ENCODE measurements around the gene ELMO3. TPM values are rescaled to one million over a fixed set of nuclear protein-coding genes. Genes with fewer than 3 reads are reported as not detected.

Gene ELMO3
- total and polyA plus RNA-seq, 2 experiments from 2014 or later, result 0.15 to 1.1 TPM

GRCh38 chr16:67247192-67248072 is 48.5 kb downstream of the ELMO3 start, which contains the start of gene FHOD1:
Gene FHOD1 (minus strand): TSS chr16:67247481. CDS start chr16:67247410, 71 bp downstream.
- TF ChIP-seq, protein P1, sequence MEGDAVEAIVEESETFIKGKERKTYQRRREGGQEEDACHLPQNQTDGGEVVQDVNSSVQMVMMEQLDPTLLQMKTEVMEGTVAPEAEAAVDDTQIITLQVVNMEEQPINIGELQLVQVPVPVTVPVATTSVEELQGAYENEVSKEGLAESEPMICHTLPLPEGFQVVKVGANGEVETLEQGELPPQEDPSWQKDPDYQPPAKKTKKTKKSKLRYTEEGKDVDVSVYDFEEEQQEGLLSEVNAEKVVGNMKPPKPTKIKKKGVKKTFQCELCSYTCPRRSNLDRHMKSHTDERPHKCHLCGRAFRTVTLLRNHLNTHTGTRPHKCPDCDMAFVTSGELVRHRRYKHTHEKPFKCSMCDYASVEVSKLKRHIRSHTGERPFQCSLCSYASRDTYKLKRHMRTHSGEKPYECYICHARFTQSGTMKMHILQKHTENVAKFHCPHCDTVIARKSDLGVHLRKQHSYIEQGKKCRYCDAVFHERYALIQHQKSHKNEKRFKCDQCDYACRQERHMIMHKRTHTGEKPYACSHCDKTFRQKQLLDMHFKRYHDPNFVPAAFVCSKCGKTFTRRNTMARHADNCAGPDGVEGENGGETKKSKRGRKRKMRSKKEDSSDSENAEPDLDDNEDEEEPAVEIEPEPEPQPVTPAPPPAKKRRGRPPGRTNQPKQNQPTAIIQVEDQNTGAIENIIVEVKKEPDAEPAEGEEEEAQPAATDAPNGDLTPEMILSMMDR (IDR thresholded peaks at IDR 0.05; ENCODE audit: low read depth, low read length), result no peak
- Histone ChIP-seq H3K9me3 (ENCODE audit: low read depth) (no peaks in the 10 kb centered on the region), H3K27ac (peak within 1 kb of the TSS; percentile 97), H3K27me3 (peaks cover 14% of the 10 kb centered on the region), H3K4me1 (ENCODE audit: low read depth) (peaks cover 5% of the 10 kb centered on the region), H3K4me3 (peak within 1 kb of the TSS; percentile 58), H3K36me3 (no peaks in the 10 kb centered on the region)
- peak; percentile 97 for DNase-seq (ENCODE audit: low read depth in 1 of 2, low spot score in 1 of 2)

- DNase-seq (ENCODE audit: low read depth in 1 of 2, low spot score in 1 of 2), result no peak
- Histone ChIP-seq H3K9me3 (ENCODE audit: low read depth) (no peaks in the 10 kb centered on the region), H3K27ac (no peak overlapping the region), H3K27me3 (peaks cover 14% of the 10 kb centered on the region), H3K4me3 (peak overlapping the region; percentile 58), H3K36me3 (no peaks in the 10 kb centered on the region), H3K4me1 (ENCODE audit: low read depth) (peaks cover 5% of the 10 kb centered on the region)
- TF ChIP-seq, protein P1 (IDR thresholded peaks at IDR 0.05; ENCODE audit: low read depth, low read length), result no peak
These were observed 49.1 kb downstream of the ELMO3 start for GRCh38 chr16:67248073-67248400.

GRCh38 chr16:67248401-67249177 is 49.7 kb downstream of the ELMO3 start, which contains the start of gene SLC9A5:
Gene SLC9A5 (plus strand): TSS chr16:67248979. CDS start chr16:67249015, 36 bp downstream.
- peak in 1 of 2 donors; percentile 58 for DNase-seq (ENCODE audit: low read depth in 1 of 2, low spot score in 1 of 2)
- H3K4me3 ChIP-seq, result peak within 1 kb of the TSS; percentile 58
- no peaks in the 10 kb centered on the region for H3K36me3 ChIP-seq
- TF ChIP-seq, protein P1 (IDR thresholded peaks at IDR 0.05; ENCODE audit: low read depth, low read length), result no peak
- H3K4me1 ChIP-seq (ENCODE audit: low read depth), result peaks cover 5% of the 10 kb centered on the region
- H3K9me3 ChIP-seq (ENCODE audit: low read depth), result no peaks in the 10 kb centered on the region
- peaks cover 14% of the 10 kb centered on the region for H3K27me3 ChIP-seq
- no peak within 1 kb of the TSS for H3K27ac ChIP-seq

GRCh38 chr16:67249178-67250044 is 50.5 kb downstream of the ELMO3 start:
- H3K36me3 ChIP-seq, result no peaks in the 10 kb centered on the region
- TF ChIP-seq, protein P1 (IDR thresholded peaks at IDR 0.05; ENCODE audit: low read depth, low read length), result no peak
- no peaks in the 10 kb centered on the region for H3K9me3 ChIP-seq (ENCODE audit: low read depth)
- no peak overlapping the region for H3K27ac ChIP-seq
- peak overlapping the region; percentile 58 for H3K4me3 ChIP-seq
- peaks cover 14% of the 10 kb centered on the region for H3K27me3 ChIP-seq
- peaks cover 5% of the 10 kb centered on the region for H3K4me1 ChIP-seq (ENCODE audit: low read depth)
- DNase-seq (ENCODE audit: low read depth in 1 of 2, low spot score in 1 of 2), result peak in 1 of 2 donors; percentile 8

DNA sequence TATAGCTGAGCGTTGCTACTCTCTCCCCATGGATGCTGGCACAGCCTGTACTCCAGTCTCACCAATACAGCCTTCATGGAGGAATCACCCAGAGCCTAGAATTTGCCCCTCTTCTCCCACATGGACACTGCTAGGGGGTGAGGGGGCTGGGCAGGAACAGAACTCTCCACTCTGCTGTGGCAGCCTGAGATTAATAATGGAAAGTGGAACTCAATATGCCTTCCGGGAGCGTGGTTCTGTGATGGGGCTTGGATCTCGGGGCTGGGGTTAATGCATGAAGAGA is 51.1 kb downstream of the ELMO3 start:
- no peak for DNase-seq (ENCODE audit: low read depth in 1 of 2, low spot score in 1 of 2)
- TF ChIP-seq, protein P1 (IDR thresholded peaks at IDR 0.05; ENCODE audit: low read depth, low read length), result no peak
- Histone ChIP-seq H3K9me3 (ENCODE audit: low read depth) (no peaks in the 10 kb centered on the region), H3K4me3 (no peak overlapping the region), H3K27ac (no peak overlapping the region), H3K36me3 (no peaks in the 10 kb centered on the region), H3K27me3 (peaks cover 14% of the 10 kb centered on the region), H3K4me1 (ENCODE audit: low read depth) (peaks cover 5% of the 10 kb centered on the region)
